ENCODE results near the gene NETO2. TPM values are rescaled to one million over a fixed set of nuclear protein-coding genes. Genes with fewer than 3 reads are reported as not detected.
A peak's percentile ranks its signal among the peaks of the same experiment; 100 is the strongest.

The NETO2 gene
- total and polyA plus RNA-seq, 2 of the 13 experiments (the other 11 are each of a cell fraction or from before 2014, with no cell fraction given), result 8.2 to 13.5 TPM

GRCh38 chr16:47058295-47059086 is 85.3 kb downstream of the NETO2 start (continued):
- TF ChIP-seq ISX (CRISPR knock-in tag; conservative IDR thresholded peaks at IDR 0.05), result no peak
- TF ChIP-seq CEBPB (IDR thresholded peaks at IDR 0.05; ENCODE audit: borderline replicate concordance, low read depth, low read length), result no peak
- peak; percentile 68 for TF ChIP-seq SOX13 (IDR thresholded peaks at IDR 0.05)
- TF ChIP-seq SOX13 (CRISPR knock-in tag; conservative IDR thresholded peaks at IDR 0.05 in 1 of 2, IDR thresholded peaks at IDR 0.05 in 1 of 2), result peak in 1 of 2 experiments; percentile 90; a peak in 2 of 4 replicates
- TF ChIP-seq CSRNP1 (CRISPR knock-in tag; IDR thresholded peaks at IDR 0.05), result peak; percentile 76; the same call in 1 of the 2 replicates
- TF ChIP-seq CCAR2 (optimal IDR thresholded peaks at IDR 0.05; ENCODE audit: low read depth, low read length), result no peak
- TF ChIP-seq, protein P1, sequence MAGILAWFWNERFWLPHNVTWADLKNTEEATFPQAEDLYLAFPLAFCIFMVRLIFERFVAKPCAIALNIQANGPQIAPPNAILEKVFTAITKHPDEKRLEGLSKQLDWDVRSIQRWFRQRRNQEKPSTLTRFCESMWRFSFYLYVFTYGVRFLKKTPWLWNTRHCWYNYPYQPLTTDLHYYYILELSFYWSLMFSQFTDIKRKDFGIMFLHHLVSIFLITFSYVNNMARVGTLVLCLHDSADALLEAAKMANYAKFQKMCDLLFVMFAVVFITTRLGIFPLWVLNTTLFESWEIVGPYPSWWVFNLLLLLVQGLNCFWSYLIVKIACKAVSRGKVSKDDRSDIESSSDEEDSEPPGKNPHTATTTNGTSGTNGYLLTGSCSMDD (CRISPR knock-in tag; IDR thresholded peaks at IDR 0.05), result no peak
- TF ChIP-seq ZC3H4 (CRISPR knock-in tag; IDR thresholded peaks at IDR 0.05; ENCODE audit: borderline replicate concordance), result no peak
- TF ChIP-seq ZNF451 (CRISPR knock-in tag; IDR thresholded peaks at IDR 0.05), result no peak
- TF ChIP-seq ZNF674 (CRISPR knock-in tag; IDR thresholded peaks at IDR 0.05; ENCODE audit: low read depth), result no peak
- no peak for TF ChIP-seq ZNF251 (CRISPR knock-in tag; IDR thresholded peaks at IDR 0.05)
- no peak for TF ChIP-seq ZNF235 (CRISPR knock-in tag; IDR thresholded peaks at IDR 0.05; ENCODE audit: borderline replicate concordance)
- TF ChIP-seq TAF15 (IDR thresholded peaks at IDR 0.05; ENCODE audit: low read depth, low read length, poor library complexity, severe bottlenecking), result no peak
- TF ChIP-seq, protein P2, sequence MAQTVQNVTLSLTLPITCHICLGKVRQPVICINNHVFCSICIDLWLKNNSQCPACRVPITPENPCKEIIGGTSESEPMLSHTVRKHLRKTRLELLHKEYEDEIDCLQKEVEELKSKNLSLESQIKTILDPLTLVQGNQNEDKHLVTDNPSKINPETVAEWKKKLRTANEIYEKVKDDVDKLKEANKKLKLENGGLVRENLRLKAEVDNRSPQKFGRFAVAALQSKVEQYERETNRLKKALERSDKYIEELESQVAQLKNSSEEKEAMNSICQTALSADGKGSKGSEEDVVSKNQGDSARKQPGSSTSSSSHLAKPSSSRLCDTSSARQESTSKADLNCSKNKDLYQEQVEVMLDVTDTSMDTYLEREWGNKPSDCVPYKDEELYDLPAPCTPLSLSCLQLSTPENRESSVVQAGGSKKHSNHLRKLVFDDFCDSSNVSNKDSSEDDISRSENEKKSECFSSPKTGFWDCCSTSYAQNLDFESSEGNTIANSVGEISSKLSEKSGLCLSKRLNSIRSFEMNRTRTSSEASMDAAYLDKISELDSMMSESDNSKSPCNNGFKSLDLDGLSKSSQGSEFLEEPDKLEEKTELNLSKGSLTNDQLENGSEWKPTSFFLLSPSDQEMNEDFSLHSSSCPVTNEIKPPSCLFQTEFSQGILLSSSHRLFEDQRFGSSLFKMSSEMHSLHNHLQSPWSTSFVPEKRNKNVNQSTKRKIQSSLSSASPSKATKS (CRISPR knock-in tag; IDR thresholded peaks at IDR 0.05), result no peak
- no peak for TF ChIP-seq SMARCC2 (IDR thresholded peaks at IDR 0.05)
- no peak; the same call in 1 of the 2 replicates for TF ChIP-seq ZNF558 (CRISPR knock-in tag; IDR thresholded peaks at IDR 0.05; ENCODE audit: borderline replicate concordance)
- no peak for TF ChIP-seq KDM1A (CRISPR knock-in tag; IDR thresholded peaks at IDR 0.05)
- TF ChIP-seq ZXDC (CRISPR knock-in tag; IDR thresholded peaks at IDR 0.05), result no peak
- peak; percentile 94 for TF ChIP-seq ONECUT2 (CRISPR knock-in tag; IDR thresholded peaks at IDR 0.05)
- no peak for TF ChIP-seq PRMT3 (CRISPR knock-in tag; IDR thresholded peaks at IDR 0.05; ENCODE audit: borderline replicate concordance, low read depth)

All from HepG2 (cell line).